NCI-H524 (cell line): ENCODE results near the gene UBAC1.
"Not testable (repeated sequence)": the region's sequence is repeated elsewhere in the genome, so short reads cannot be mapped to it uniquely, and the experiment has no call there.

Experiments used
- DNase-seq, 2 experiments: peaks; one replicate each; lab custom pipeline; 2025; lab: John Stamatoyannopoulos, UW

UBAC1 gene

DNA sequence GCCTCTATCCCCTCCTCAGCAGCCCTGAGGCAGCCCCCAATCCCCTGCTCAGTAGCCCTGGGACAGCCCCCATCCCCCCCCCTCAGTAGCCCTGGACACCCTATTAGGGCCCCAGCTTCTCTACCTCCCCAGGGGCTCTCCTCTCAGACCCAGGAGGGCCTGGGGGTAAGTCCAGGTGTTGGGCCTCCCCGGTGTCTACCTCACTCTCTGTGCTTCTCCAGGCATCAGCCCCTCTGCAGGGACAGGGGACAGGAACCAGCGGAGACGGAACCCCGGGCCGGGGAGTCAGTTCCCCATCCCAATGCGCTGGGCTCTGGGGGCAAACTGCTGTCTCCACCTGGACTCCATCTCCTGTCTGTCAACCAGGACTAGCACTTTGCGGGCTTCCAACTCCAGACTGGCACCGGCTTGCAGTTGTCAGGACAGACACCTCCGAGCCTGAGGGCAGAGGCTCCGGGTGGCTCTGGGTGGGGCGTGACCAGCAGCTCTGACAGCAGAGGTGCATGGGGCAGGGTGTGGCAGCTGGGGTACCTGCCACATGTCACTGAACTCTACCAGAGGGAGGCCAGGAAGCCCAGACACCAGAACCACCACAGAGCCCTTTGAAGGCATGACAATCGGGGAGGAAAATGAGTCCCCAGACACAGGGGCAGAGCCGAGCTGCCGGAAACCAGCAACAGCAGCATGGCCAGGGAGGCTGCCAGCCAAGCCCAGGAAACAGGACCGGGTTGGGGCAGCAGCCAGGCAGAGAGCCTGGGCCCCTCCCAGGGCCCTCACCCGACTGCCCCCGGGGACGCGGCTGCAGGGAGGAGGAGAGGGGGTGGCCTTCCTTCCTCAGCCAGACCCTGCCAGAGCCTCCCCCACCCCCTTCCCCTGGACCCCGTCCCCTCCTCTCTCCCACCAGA, 17.7 kb upstream of the UBAC1 start:
- DNase-seq: no peak

GRCh38 chr9:135976944-135977343, 15.8 kb upstream of the UBAC1 start:
- DNase-seq: peak in 1 of 2 experiments; percentile 49

- DNase-seq: no peak
Measured at GRCh38 chr9:135976531-135976930, 15.4 kb upstream of the UBAC1 start.

DNA sequence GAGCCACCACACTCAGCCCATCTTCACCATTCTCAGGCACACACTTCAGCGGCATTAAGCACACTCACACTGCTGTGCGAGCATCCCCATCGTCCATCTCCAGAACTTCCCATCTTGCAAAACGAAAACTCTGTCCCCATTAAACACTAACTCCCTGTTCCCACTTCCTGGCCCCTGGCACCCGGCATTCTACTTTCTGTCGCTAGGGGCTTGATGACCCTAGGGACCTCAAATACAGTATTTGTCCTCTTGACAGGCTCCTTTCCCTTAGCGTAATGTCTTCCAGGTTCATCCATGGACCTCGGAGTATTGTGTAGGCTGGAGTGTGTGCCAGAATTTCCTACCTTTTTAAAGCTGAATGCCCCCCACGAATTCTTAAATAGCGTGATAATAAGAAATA, 14.7 kb upstream of the UBAC1 start:
- no peak for DNase-seq

GRCh38 chr9:135974220-135974573, 13.0 kb upstream of the UBAC1 start:
- no peak for DNase-seq

GRCh38 chr9:135973277-135974219, 12.4 kb upstream of the UBAC1 start:
- DNase-seq: no peak

DNA sequence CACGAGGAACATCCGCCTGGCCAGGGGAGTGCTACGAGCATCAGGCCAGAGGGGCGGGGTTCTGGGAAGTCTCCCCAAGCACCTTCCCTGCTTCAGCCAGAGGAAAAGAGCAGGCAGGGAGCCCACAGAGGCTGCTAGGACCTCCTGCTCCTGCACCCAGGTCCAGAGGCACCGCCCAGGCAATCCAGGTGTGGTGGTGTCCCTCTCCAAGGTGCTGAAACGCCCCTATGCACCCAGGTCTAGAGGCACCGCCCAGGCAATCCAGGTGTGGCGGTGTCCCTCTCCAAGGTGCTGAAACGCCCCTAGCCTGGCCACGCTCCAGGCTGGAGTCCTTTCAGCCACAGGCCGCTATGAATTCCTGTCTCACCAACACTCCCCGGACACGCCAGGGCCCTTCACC, 10.7 kb upstream of the UBAC1 start:
- DNase-seq: no peak

DNA sequence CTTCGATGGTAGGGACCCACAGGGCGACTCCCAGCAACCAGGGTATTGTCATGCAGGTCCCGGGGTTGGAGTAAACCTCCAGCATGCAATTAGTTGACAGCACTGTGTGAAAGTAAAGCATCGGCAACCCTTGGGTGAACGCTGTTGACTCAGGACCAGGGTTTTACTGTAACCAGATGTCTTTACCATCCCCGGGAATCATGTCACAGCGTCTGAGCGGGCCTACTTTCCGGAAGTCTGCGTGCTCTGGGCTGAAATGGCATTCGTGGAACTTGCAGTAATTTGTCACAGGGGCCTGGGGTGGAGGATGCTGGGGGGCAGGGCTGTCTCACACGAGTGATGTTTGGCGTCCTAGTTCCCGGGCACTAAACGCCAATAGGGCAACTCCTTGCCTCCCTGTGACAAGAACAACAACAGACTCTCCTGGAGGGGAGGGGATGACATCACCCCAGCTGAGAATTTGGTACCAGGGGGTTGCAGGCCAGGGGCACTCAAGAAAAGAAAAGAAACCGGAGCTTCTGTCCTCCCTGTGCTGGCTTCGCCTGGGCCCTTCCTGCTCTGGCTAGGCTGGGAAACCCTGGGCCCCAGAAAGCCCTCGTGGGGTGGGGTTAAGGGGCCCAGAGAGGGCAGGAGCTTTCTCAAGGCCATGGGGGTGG, 10.1 kb upstream of the UBAC1 start:
- DNase-seq: no peak

GRCh38 chr9:135970128-135970815, 9.1 kb upstream of the UBAC1 start:
- no peak for DNase-seq

DNA sequence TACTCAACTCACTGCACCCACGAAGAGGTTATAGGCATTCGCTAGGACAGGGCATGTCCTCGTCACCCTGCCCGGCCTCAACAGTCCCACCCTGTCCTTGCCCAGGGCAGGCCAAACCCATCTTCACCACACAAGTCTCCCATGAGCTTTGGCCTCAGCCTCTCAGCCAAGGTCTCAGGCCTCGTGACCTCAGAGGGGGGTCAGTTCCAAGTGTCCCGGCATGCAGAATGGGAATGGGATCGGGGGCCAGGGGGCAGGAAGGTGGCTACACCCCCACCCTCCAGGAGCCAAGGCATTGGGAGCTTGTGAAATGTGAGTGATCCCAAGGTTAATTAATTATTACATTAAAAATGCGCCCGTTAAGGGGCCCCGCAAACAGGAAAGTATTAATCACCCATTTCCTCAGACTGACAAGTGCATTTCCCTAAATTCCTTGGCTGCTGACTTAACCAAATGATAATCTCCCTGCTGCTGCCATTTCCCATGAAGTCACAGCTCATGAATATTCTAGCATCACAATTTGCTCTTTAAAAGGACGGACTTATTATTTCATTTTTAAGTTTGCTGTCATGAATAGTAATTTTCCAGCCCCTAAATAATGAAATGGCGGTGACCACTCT, 8.0 kb upstream of the UBAC1 start:
- DNase-seq: no peak

GRCh38 chr9:135968601-135969000, 7.4 kb upstream of the UBAC1 start:
- DNase-seq: no peak

GRCh38 chr9:135968083-135968476, 6.9 kb upstream of the UBAC1 start:
- no peak for DNase-seq

DNA sequence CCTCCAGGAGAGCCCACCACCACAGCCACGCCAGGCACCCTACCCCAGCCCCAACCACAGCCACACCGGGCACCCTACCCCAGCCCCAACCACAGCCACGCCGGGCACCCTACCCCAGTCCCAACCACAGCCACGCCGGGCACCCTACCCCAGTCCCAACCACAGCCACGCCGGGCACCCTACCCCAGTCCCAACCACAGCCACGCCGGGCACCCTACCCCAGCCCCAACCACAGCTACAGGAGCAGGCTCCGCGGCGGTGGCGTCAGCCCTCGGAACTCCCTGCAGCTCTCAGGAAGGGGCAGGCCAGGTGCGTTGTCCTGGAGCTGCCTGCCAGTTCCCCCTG, 5.7 kb upstream of the UBAC1 start:
- DNase-seq: not testable (repeated sequence)

DNA sequence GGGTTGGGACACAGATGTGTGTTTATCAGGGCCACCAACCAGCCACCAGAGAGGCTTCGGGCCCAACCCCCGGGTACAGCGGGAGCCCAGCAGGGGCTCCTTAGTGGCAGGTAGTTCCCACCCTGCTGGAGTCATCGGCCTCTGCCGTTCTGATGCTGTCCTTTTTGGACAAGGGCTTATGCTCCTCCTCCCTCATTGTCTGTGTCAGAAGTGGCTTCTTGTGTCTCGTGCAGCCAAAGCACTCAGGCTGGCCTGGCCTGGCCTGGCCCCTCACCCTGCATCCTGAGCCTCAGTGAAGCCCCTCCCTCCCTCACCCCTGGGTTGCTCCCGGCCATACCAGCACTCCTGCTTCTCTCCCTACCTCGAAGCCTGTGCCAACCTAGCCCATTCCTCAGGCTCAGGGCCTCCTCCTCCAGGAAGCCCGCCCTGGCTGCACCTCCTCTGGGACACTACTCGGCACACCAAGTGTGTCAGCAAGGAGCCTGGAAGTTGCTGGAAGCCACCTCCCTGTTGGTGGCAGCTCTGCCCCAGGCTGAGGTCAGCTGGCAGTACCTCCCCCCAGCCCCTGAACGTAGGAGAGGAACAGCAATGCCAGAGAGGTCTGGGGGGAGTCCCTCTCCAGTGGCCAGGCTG, 4.1 kb upstream of the UBAC1 start:
- no peak for DNase-seq

DNA sequence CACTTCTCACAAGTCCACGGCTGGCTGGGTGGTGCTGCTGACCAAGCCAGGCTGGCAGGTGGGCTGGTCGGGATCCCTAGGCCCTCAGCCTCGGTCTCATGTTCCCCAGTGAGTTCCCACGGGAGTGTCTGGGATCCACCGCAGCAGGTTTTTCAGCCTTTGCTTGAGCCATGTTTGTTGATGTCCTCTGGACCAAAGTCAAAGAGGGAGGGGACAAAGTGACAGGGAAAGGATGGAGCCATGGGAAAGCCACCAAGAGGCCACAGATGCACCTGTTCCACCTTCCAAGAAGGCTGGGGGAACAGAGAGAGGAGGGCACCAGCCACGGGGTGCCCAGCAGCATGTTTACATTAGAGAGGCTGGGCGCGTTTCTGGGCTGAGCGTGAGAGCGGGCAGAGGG, 2.8 kb upstream of the UBAC1 start:
- DNase-seq: no peak

DNA sequence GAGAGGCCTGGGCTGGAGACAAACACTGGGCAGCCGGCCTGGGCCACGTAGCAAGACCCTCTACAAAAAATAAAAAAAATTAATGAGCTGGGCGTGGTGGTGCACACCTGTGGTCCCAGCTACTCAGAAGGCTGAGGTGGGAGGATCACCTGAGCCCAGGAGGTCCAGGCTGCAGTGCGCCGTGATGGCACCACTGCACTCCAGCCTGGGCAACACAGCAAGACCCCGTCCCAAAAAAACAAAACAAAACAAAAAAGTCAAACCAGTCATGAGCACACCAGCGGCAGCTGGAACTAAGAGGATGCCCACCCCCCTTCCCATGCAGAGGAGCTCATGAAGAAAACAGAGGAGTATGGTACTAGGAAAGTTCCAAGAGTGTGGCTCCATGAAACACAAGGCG, 2.2 kb upstream of the UBAC1 start:
- no peak for DNase-seq

GRCh38 chr9:135962696-135963307, 1.6 kb upstream of the UBAC1 start:
- DNase-seq: no peak

DNA sequence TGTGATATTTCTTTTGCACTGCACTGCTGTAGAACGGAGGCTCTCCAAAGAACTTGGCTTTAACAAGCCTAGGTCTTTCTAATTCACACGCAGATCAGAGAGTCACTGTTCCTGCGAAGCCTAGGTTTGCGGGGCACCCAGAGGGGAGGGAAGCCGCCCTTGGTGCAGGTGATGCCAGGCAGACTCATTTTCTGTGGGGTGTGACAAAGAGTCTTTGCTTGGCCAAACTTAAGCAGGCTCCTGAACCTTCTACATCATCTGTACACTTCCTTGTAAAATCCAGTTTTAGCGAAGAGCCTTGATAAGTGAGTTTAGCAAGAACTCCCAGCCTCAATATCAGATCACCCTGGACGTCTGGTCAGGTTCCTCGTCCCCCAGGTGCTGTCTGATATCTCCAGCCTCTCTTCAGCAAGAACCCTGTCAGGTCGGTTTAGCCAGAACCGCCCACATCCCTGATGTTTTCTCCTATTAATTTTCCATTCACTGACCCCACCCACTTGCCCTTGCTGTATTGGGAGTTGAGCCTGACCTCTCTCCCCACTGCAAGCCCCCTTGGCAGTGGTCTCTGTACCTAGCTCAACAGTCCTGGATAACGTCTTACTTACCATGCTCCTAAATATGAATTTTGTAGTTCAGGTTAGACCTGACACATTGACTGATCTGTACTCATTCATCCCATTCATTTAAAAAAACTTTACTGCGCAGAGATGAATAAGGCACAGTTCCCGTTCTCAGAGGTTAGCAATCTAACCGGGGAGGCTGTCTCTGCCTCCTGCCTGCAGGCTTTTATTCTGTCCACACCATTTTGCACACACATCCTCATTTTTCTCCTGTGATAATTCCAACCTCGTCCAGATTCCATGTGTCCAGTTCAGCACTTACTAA, 880 bp upstream of the UBAC1 start:
- DNase-seq: peak in 1 of 2 experiments; percentile 40
